Measurements from ENCODE around the gene TARBP2. TPM values are rescaled to one million over a fixed set of nuclear protein-coding genes. Genes with fewer than 3 reads are reported as not detected.

The TARBP2 gene
- total RNA-seq, 1 donor from 2014 or later = 32.4 TPM

- Histone ChIP-seq H3K79me2 (ENCODE audit: low read depth) (peaks cover 70% of the 10 kb centered on the region), H3K9me3 (ENCODE audit: low read depth) (no peaks in the 10 kb centered on the region), H3K27me3 (no peaks in the 10 kb centered on the region), H4K20me1 (ENCODE audit: low read depth) (peaks cover 66% of the 10 kb centered on the region), H3K4me2 (peak overlapping the region; percentile 98), H3K4me1 (peaks cover 33% of the 10 kb centered on the region), H2AFZ (replicated peaks) (no peak overlapping the region), H3F3A (ENCODE audit: low read depth) (peaks cover 82% of the 10 kb centered on the region), H3K36me3 (peaks cover 24% of the 10 kb centered on the region), H3K9ac (peak overlapping the region; percentile 99), H3K27ac (peak overlapping the region; percentile 0), H3K4me3 (peak overlapping the region; percentile 86)
- peaks cover 39% of the 10 kb centered on the region for H3K36me3 Mint-ChIP-seq
- no peaks in the 10 kb centered on the region for H3K9me3 Mint-ChIP-seq
- no peak overlapping the region for H3K27ac Mint-ChIP-seq
- peaks cover 30% of the 10 kb centered on the region for H3K4me1 Mint-ChIP-seq
- TF ChIP-seq CTCF (IDR thresholded peaks at IDR 0.05) = no peak
- TF ChIP-seq EZH2phosphoT487 (IDR thresholded peaks at IDR 0.05) = no peak
- TF ChIP-seq EZH2 (IDR thresholded peaks at IDR 0.05) = no peak
- no peak for DNase-seq (ENCODE audit: low spot score)
- peak overlapping the region; percentile 98 for H3K4me3 Mint-ChIP-seq
- H3K27me3 Mint-ChIP-seq (ENCODE audit: insufficient read depth, low read depth) = peaks cover 8% of the 10 kb centered on the region
These were observed 47.0 kb upstream of the TARBP2 start for GRCh38 chr12:53453953-53454640.

GRCh38 chr12:53454707-53455106, 46.4 kb upstream of the TARBP2 start:
- Mint-ChIP-seq H3K9me3 (no peaks in the 10 kb centered on the region), H3K4me1 (peaks cover 32% of the 10 kb centered on the region), H3K27me3 (ENCODE audit: insufficient read depth, low read depth) (peaks cover 8% of the 10 kb centered on the region), H3K27ac (no peak overlapping the region), H3K4me3 (peak overlapping the region; percentile 98), H3K36me3 (peaks cover 42% of the 10 kb centered on the region)
- Histone ChIP-seq H3K4me3 (peak overlapping the region; percentile 86), H3K79me2 (ENCODE audit: low read depth) (peaks cover 76% of the 10 kb centered on the region), H3F3A (ENCODE audit: low read depth) (peaks cover 88% of the 10 kb centered on the region), H3K27ac (peak overlapping the region; percentile 24), H3K27me3 (no peaks in the 10 kb centered on the region), H3K9ac (no peak overlapping the region), H3K9me3 (ENCODE audit: low read depth) (no peaks in the 10 kb centered on the region), H2AFZ (replicated peaks) (no peak overlapping the region), H3K4me1 (peaks cover 39% of the 10 kb centered on the region), H4K20me1 (ENCODE audit: low read depth) (peaks cover 72% of the 10 kb centered on the region), H3K36me3 (peaks cover 30% of the 10 kb centered on the region), H3K4me2 (peak overlapping the region; percentile 98)
- DNase-seq (ENCODE audit: low spot score) = peak; percentile 28
- TF ChIP-seq EZH2phosphoT487 (IDR thresholded peaks at IDR 0.05) = no peak

GRCh38 chr12:53456654-53457366, 44.3 kb upstream of the TARBP2 start:
- peaks cover 8% of the 10 kb centered on the region for H3K27me3 Mint-ChIP-seq (ENCODE audit: insufficient read depth, low read depth)
- Histone ChIP-seq H3K27me3 (no peaks in the 10 kb centered on the region), H3K4me2 (no peak overlapping the region), H3K27ac (no peak overlapping the region), H2AFZ (replicated peaks) (no peak overlapping the region), H3K4me3 (no peak overlapping the region), H3K79me2 (ENCODE audit: low read depth) (peaks cover 97% of the 10 kb centered on the region), H3F3A (ENCODE audit: low read depth) (peaks cover 95% of the 10 kb centered on the region), H3K4me1 (peaks cover 56% of the 10 kb centered on the region), H3K36me3 (peaks cover 47% of the 10 kb centered on the region), H3K9me3 (ENCODE audit: low read depth) (no peaks in the 10 kb centered on the region), H4K20me1 (ENCODE audit: low read depth) (peaks cover 93% of the 10 kb centered on the region), H3K9ac (no peak overlapping the region)
- no peak overlapping the region for H3K4me3 Mint-ChIP-seq
- no peak overlapping the region for H3K27ac Mint-ChIP-seq
- peaks cover 41% of the 10 kb centered on the region for H3K4me1 Mint-ChIP-seq
- peaks cover 57% of the 10 kb centered on the region for H3K36me3 Mint-ChIP-seq
- no peaks in the 10 kb centered on the region for H3K9me3 Mint-ChIP-seq
- no peak for DNase-seq (ENCODE audit: low spot score)
- TF ChIP-seq CTCF (IDR thresholded peaks at IDR 0.05) (no peak), EZH2 (IDR thresholded peaks at IDR 0.05) (no peak), EZH2phosphoT487 (IDR thresholded peaks at IDR 0.05) (no peak)

GRCh38 chr12:53459097-53459496, 42.0 kb upstream of the TARBP2 start:
- H3K4me2 ChIP-seq = no peak overlapping the region
- DNase-seq (ENCODE audit: low spot score) = no peak
- H3K27me3 ChIP-seq = no peaks in the 10 kb centered on the region
- Mint-ChIP-seq H3K27me3 (ENCODE audit: insufficient read depth, low read depth) (peaks cover 8% of the 10 kb centered on the region), H3K9me3 (no peaks in the 10 kb centered on the region), H3K27ac (no peak overlapping the region), H3K4me3 (no peak overlapping the region), H3K36me3 (peaks cover 67% of the 10 kb centered on the region), H3K4me1 (peaks cover 54% of the 10 kb centered on the region)
- H3F3A ChIP-seq (ENCODE audit: low read depth) = peaks cover 100% of the 10 kb centered on the region
- no peaks in the 10 kb centered on the region for H3K9me3 ChIP-seq (ENCODE audit: low read depth)
- no peak overlapping the region for H3K4me3 ChIP-seq
- no peak overlapping the region for H3K27ac ChIP-seq
- no peak for TF ChIP-seq EZH2phosphoT487 (IDR thresholded peaks at IDR 0.05)
- no peak for TF ChIP-seq CTCF (IDR thresholded peaks at IDR 0.05)
- no peak for TF ChIP-seq EZH2 (IDR thresholded peaks at IDR 0.05)
- no peak overlapping the region for H3K9ac ChIP-seq
- H3K79me2 ChIP-seq (ENCODE audit: low read depth) = peaks cover 100% of the 10 kb centered on the region
- H2AFZ ChIP-seq (replicated peaks) = no peak overlapping the region
- peaks cover 69% of the 10 kb centered on the region for H3K4me1 ChIP-seq
- H3K36me3 ChIP-seq = peaks cover 61% of the 10 kb centered on the region
- peaks cover 100% of the 10 kb centered on the region for H4K20me1 ChIP-seq (ENCODE audit: low read depth)
